NCI-H526 treated with DMSO at 0.1 percent for 48 hours (cell line): ENCODE results near the gene ZNF554.
"Not testable (repeated sequence)": the region's sequence is repeated elsewhere in the genome, so short reads cannot be mapped to it uniquely, and the experiment has no call there.

ENCODE experiments used
- DNase-seq: peaks from one replicate; lab custom pipeline; 2025; lab: John Stamatoyannopoulos, UW

The ZNF554 gene

GRCh38 chr19:2790557-2791271 lies 29.0 kb upstream of the ZNF554 start:
- no peak for DNase-seq

GRCh38 chr19:2791440-2791839 lies 28.2 kb upstream of the ZNF554 start:
- DNase-seq, result no peak

- no peak for DNase-seq
These were observed 27.8 kb upstream of the ZNF554 start for GRCh38 chr19:2791876-2792275.

DNA sequence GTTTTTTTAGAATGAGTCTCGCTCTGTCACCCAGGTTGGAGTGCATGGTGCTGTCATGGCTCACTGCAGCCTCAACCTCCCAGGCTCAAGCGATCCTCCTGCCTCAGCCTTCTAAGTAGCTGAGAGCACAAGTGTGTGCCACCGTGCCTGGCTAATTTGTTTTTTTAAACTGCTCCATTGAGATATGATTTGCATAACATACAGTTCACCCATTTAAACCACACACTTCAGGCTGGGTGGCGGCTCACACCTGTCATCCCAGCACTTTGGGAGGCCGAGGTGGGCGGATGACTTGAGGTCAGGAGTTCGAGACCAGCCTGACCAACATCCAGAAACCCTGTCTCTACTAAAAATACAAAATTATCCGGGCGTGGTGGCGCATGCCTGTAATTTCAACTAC lies 27.0 kb upstream of the ZNF554 start:
- DNase-seq, result not testable (repeated sequence)

DNA sequence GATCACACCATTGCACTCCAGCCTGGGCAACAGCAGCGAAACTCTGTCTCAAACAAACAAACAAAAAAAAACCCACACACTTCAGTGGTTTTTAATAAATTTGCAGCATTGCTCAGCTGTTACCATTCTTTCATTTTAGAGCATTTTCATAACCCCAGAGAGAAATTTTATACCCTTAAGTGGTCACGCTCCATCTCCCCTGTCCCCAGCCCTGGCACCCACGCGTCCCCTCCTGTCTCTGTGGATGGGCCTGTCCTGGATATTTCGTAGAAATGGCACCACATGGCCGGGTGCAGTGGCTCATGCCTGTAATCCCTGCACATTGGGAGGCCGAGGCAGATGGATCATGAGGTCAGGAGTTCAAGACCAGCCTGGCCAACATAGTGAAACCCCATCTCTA lies 26.5 kb upstream of the ZNF554 start:
- DNase-seq, result no peak

- DNase-seq, result no peak
These were observed 26.1 kb upstream of the ZNF554 start for GRCh38 chr19:2793577-2793976.

DNA sequence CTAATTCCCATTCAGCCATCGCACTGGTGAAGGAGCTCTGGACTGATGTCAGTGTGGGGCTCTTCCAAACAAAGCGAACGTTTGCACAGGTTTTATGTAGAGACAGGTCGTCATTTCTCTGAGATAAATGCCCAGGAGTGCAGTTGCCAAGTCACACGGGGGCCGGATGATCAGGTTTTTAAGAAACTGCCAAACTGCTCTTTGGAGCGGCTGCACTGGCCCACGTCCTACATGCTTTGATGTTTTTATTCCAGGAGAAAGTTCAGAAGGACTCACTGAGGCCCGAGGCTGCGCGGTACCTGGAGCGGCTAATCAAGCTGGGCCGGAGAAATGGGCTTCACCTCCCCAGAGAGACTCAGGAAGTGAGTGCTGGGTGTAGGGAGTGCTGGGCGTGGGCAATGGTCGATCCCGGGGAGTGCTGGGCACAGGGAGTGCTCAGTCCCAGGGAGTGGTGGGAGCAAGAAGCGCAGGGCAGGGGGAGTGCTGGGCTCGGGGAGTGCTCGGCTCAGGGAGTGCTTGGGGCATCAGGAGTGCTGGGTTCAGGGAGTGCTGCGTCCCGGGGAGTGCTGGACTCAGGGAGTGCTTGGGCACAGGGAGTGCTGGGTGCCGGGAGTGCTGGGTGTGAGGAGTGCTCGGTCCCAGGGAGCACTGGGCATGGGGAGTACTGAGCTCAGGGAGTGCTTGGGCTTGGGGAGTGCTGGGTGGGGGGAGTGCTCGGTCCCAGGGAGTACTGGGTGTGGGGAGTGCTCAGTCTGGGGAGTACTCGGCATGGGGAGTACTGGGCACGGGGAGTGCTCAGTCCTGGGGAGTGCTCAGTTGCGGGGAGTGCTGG lies 23.6 kb upstream of the ZNF554 start:
- no peak for DNase-seq

DNA sequence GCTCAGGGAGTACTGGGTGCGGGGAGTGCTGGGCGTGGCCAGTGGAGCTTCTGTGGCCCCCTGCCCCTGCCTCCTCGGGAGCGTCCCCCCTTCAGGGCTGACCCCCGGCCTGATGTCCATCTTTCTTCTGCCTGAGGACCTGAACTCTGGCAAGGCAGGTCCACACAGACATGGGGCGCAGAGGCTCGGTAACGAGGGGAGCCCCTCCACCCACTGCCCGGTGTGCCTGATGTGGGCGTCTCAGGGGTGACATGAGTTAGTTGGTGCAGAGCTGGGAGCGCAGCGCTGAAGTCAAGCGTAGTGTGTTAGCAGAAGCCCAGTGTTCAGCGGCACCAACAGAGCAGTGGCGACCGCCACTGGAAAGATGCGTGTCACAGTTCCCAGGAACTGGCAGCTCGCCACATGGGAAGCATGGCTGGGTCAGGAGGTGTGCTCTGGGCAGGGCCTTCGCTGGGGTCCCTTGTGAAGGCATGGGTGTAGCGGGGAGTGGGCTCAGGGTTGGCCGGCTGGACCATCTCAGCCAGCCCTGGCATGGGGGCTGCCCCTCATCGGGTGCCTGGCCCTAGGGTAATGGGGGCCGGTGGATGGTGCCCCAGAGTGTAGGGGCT lies 22.9 kb upstream of the ZNF554 start:
- no peak for DNase-seq

DNA sequence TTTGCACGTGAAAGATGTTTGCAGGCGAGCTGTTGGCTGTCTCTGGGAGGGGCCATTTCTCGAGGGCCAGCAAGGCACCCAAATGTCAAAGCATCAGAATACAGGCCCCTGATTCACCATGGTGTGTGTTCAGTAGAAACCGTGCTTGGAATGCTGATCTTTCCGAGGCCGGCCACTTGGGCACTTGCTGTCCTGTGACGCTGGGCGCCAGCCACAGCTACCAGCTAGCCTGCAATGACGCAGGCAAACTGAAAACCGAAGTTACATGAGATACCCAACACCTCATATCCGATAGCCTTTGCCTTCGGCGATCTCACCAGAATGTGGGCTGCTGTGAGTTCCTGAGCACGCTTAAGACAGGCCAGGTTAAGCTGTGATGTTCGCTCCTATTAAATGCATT lies 22.4 kb upstream of the ZNF554 start:
- no peak for DNase-seq

DNA sequence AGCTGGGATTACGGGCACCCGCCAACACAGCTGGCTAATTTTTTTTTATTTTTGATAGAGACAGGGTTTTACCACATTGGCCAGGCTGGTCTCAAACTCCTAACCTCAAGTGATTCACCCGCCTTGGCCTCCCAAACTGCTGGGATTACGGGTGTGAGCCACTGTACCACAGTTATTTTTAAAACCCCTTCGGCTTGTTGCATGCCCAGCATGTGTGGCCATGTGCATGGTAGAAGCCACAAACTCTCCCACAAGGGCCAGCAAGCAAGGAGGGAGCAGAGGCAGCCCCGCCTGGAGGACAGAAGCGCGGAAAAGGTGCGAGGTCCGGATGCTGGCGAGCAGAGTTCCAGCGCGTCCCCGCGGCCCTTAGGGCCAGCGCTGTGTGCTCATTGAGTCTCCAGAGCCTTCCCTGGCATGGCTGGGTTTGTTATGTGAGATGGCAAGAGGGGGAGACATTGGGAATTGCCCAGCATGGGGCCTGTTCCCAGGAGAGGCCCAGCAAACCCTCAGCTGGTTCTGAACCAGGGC lies 21.4 kb upstream of the ZNF554 start:
- no peak for DNase-seq

DNA sequence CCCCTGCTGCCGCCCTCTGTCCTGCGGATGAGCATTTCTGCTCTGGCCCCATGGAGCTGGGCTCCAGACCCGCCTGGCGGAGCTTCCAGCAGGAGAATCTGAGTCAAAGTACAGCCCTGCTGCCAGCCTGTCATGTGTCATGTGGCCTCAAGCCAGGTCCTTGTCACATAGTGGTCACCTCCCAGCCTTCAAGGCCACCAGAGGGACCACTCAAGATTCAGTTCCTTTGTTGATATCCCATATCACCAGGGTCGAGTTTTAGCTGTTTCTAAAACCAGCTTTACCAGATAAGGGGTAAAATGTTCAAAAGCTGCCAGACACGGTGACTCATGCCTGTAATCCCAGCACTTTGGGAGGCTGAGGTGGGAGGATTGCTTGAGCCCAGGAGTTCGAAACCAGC lies 20.9 kb upstream of the ZNF554 start:
- DNase-seq, result no peak

DNA sequence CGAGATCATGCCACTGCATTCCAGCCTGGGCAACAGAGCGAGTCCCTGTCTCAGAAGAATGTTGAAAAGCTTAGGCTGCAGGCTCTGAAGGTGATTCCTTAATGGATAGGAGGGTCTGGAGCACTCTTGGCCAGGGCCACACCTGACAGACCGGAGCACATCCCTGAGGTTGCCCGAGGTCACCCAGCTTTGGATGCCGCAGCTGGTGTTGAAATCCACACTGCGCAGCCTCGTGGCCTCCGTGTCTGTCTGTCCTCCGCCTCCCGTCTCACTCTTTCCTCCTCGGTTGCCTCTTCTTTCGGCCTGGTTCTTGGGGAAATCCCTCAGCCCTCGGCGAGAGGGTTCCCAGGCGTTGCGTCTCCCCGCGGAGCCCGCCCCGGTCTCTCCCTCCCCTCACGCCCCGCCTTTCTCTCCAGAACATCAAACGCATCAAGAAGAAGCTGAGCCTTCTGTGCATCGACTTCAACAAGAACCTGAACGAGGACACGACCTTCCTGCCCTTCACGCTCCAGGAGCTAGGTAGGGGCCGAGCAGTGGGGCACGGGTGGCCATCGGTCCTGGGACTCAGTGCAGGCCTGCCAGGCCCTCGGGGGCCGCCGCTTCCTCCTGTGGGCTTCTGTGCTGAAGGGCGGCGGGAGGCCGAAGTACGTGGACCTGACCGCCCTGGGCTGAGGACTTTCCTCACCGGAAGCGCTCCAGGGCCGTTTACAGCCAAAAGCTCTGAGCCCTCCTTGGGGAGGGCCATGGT lies 20.2 kb upstream of the ZNF554 start:
- DNase-seq, result no peak

DNA sequence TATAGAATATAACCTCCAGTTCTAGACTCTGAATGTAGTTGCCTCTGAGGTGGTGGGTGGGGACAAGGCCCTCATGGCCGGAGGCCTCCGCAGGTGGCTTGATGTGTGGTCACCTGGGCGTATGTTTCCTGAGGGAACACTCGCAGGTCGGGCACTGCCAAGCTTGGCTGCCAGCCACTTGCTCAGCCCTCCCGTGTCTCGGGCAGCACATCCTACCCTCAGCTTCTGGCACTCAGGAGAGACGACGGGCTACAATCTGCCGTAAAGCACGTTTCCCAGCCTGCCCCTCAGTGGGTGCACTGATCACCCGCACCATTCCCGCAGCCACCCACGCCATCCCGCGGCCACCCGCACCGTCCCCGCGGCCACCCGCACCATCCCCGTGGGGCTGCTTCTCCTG lies 19.2 kb upstream of the ZNF554 start:
- no peak for DNase-seq

DNA sequence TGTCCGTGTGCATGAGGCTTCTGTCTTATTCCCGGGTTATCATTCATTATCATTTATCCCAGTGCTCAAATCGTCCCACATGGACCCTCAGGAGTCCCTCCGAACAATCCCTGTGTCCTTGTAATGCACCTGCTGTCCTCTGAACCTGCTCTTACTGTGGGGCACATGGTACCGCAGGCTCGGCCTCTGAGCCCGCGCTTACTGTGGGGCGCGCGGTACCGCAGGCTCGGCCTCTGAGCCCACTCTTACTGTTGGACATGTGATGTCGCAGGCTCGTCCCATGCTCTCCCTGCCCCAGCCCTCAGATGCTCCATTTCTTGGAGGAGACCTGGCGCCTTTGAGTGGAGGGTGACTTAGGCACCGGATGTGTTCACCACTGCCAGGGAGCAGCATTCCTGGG lies 16.8 kb upstream of the ZNF554 start:
- no peak for DNase-seq

GRCh38 chr19:2803486-2804155 lies 16.0 kb upstream of the ZNF554 start:
- no peak for DNase-seq

DNA sequence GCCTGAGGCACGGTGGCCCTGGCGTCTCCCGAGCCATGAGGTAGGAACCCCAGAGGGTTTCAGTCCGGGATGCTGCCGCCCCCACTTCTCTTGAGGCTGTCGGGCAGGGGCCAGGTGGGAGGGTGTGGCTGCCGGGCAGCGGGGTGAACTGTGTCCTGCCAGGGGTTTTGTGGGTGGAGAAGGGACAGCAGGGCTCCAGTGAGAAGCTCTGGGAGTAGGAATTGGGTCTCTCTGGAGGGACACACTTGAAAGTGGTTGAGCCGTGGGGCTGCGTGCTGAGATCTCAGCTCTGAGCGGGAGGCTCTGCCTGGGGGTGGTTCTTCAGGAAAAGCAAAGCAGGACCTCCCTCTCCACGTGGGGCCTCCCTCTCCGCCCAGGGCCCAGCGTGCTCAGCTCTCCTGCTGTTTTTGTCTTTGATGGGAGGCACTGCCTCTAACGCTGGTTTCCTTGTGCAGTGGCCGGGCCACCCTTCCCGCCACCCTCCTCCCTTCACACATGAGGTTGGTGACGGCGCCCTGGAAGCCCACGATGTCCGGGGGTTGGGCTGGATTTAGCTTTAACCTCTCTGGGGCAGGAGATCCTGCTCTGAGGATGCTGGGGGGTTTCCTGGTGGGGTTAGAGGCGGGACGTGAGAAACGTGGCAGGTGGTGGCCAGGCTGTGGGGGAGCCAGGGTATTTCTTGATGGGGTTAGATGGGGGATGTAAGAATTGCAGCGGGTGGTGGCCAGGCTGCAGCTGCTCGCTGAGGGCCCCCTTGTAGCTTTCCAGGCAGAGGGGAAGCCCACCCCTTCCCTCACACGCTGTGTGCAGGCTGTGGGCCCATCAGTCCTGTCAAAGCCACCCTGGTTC lies 15.3 kb upstream of the ZNF554 start:
- no peak for DNase-seq

DNA sequence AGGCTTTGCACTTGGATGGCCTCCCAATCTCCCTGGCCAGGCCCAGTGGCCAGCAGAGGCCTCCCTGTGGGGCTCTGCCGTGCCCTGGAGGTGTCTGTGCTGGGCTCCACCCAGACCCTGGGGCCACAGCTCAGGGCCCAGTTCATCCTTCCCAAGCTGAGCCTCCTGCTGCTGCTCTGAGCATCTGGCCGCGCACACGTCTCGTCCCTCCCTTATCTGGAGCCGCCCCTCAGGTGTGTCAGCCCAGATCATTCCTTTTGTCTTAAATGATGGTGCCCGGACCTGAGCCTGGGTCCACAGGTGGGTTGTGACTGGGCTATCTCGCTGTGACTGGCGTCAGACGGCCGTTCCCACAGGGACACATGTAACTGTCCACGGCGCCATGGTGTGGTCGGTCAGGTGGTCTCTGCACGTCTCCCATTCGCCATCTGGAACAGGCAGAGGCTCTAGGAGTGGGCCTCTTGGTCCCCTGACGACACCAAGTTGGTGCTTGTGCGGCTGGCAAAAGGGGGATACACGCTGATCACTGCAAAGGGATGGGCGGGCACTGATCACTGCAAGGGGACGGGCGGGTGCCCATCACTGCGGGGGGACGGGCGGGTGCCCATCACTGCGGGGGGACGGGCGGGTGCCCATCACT lies 14.3 kb upstream of the ZNF554 start:
- DNase-seq, result no peak

DNA sequence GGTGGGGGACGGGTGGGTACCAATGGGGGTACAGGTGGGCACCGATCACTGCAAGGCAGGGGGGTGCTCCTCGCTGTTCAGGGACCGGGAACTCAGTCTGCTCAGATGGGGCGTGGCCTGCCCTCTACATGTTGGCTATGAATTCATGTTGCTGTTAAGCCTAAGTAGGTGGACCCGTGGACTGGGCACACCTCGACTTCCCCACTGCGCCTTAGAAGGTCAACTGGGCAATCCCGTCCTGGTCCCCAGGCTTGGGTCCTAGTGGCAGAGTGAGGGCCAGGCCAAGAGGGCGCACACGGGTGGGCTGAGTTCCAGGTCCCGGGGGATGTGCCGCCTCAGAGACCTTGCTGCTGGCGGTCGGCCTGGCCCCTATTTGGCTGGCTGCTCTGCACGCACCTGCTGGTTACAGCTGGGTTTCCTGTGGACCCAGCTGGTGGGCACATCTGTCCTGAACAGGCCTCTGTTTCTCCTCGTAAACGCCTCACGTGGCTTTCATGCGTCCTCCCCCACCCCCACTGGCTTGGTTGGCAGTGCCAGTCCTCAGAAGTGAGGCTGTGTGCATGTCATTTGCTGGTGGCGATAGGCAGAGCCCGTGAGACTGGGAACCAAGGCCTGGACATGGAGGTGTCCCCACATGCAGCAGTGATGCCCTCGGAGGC lies 13.5 kb upstream of the ZNF554 start:
- no peak for DNase-seq

GRCh38 chr19:2806736-2807378 lies 12.8 kb upstream of the ZNF554 start:
- DNase-seq, result no peak
